IMR-90 (cell line): ENCODE data around the gene GABRD. TPM values are rescaled to one million over a fixed set of nuclear protein-coding genes. Genes with fewer than 3 reads are reported as not detected.

Experiments
- ATAC-seq: fragments of 200-7000 bp; cut with Tn5 transposase; 2 replicates; pipeline ENCODE4 v1.9.1; 2020; ENCODE audit warnings: low read depth, mild to moderate bottlenecking, moderate library complexity
- BruUV-seq: library from RNA; stranded (reverse); fragments of 400-500 nt; replicated peaks from 2 replicates; lab custom pipeline; 2021; lab: Mats Ljungman, UMichigan
- CTCF ChIA-PET: fragments of 300-600 bp; formaldehyde crosslinking; extraction: SDS; loops from one replicate; lab custom pipeline; 2021; ENCODE audit warnings: antibody characterized with exemption; lab: Yijun Ruan, JAX
- POLR2A ChIA-PET: fragments of 300-600 bp; sonication (Branson Sonifier 250); formaldehyde crosslinking; loops from one replicate; lab custom pipeline; 2022; ENCODE audit warnings: antibody characterized with exemption; ENCODE audit not compliant: unreplicated experiment; lab: Charles Lee
- DNase-seq: peaks from one replicate; pipeline ENCODE4 v3.0.0; 2013
- H2AFZ ChIP-seq: replicated peaks from 2 replicates; pipeline ENCODE3; 2013; ENCODE audit warnings: low read length, mild to moderate bottlenecking; ENCODE audit not compliant: poor library complexity
- H2AK5ac ChIP-seq: 2 replicates; pipeline ENCODE4 v1.6.1; 2013; ENCODE audit warnings: low read depth, low read length, inconsistent platforms
- H2AK9ac ChIP-seq: replicated peaks from 2 replicates; pipeline ENCODE3; 2013; ENCODE audit warnings: mild to moderate bottlenecking, low read depth, low read length, moderate library complexity; ENCODE audit not compliant: poor library complexity
- H2BK120ac ChIP-seq: 2 replicates; pipeline ENCODE4 v1.6.1; 2013; ENCODE audit warnings: low read depth, low read length, inconsistent platforms
- H2BK15ac ChIP-seq: 3 replicates; pipeline ENCODE4 v1.6.1; 2013; ENCODE audit warnings: low read depth, low read length, inconsistent platforms
- H2BK20ac ChIP-seq: 2 replicates; pipeline ENCODE4 v1.6.1; 2013; ENCODE audit warnings: low read depth, mild to moderate bottlenecking, inconsistent platforms, low read length, moderate library complexity
- H2BK5ac ChIP-seq: 2 replicates; pipeline ENCODE4 v1.6.1; 2013; ENCODE audit warnings: mild to moderate bottlenecking, low read depth, low read length, inconsistent platforms; ENCODE audit not compliant: poor library complexity, severe bottlenecking
- H3K14ac ChIP-seq: replicated peaks from 2 replicates; pipeline ENCODE4 v1.6.1; 2013; ENCODE audit warnings: low read depth, low read length, inconsistent platforms
- H3K18ac ChIP-seq: 2 replicates; pipeline ENCODE4 v1.6.1; 2013; ENCODE audit warnings: low read depth, low read length, control low read depth
- H3K23ac ChIP-seq: 2 replicates; pipeline ENCODE4 v1.6.1; 2013; ENCODE audit warnings: low read depth, low read length, inconsistent platforms
- H3K27ac ChIP-seq: 2 replicates; pipeline ENCODE4 v1.5.1; 2013; ENCODE audit warnings: mild to moderate bottlenecking, control low read depth, low read length; ENCODE audit not compliant: insufficient read depth
- H3K27me3 ChIP-seq: 2 replicates; pipeline ENCODE4 v1.6.1; 2013; ENCODE audit warnings: low read length; ENCODE audit not compliant: control insufficient read depth, insufficient read depth
- H3K36me3 ChIP-seq: 2 replicates; pipeline ENCODE4 v1.6.1; 2013; ENCODE audit warnings: low read length, mixed read lengths; ENCODE audit not compliant: control insufficient read depth, insufficient read depth
- H3K4ac ChIP-seq: 2 replicates; pipeline ENCODE4 v1.6.1; 2013; ENCODE audit warnings: low read depth, low read length, inconsistent platforms
- H3K4me1 ChIP-seq: 2 replicates; pipeline ENCODE4 v1.6.1; 2013; ENCODE audit warnings: low read length, mixed read lengths; ENCODE audit not compliant: control insufficient read depth, insufficient read depth
- H3K4me2 ChIP-seq: 2 replicates; pipeline ENCODE4 v1.6.1; 2013; ENCODE audit warnings: low read depth, mild to moderate bottlenecking, control low read depth, low read length, moderate library complexity
- H3K4me3 ChIP-seq: 2 replicates; pipeline ENCODE4 v1.5.1; 2013; ENCODE audit warnings: low read depth, mild to moderate bottlenecking, control low read depth, low read length, moderate library complexity; ENCODE audit not compliant: insufficient read depth
- H3K56ac ChIP-seq: 2 replicates; pipeline ENCODE4 v1.6.1; 2013; ENCODE audit warnings: low read length, inconsistent platforms; ENCODE audit not compliant: insufficient read depth; ENCODE audit errors: extremely low read depth
- H3K79me1 ChIP-seq, 2 experiments: 2 replicates each; pipeline ENCODE4 v1.6.1; 2013; ENCODE audit warnings: low read length in 2 of 2, inconsistent platforms in 1 of 2, low read depth in 1 of 2
- H3K9ac ChIP-seq: 2 replicates; pipeline ENCODE4 v1.6.1; 2013; ENCODE audit warnings: low read depth, low read length, control low read depth
- H3K9me1 ChIP-seq: 2 replicates; pipeline ENCODE4 v1.6.1; 2013; ENCODE audit warnings: low read length, inconsistent platforms; ENCODE audit not compliant: insufficient read depth
- H3K9me3 ChIP-seq: 2 replicates; pipeline ENCODE4 v1.6.1; 2013; ENCODE audit warnings: low read length; ENCODE audit not compliant: control insufficient read depth, insufficient read depth
- H4K20me1 ChIP-seq: 2 replicates; pipeline ENCODE4 v1.6.1; 2013; ENCODE audit warnings: low read length, inconsistent platforms; ENCODE audit not compliant: insufficient read depth
- H4K5ac ChIP-seq: 2 replicates; pipeline ENCODE4 v1.6.1; 2013; ENCODE audit warnings: mild to moderate bottlenecking, low read depth, low read length, control low read depth
- H4K8ac ChIP-seq, 2 experiments: 2 replicates each; pipeline ENCODE4 v1.6.1; 2013; ENCODE audit warnings: low read depth in 2 of 2, low read length in 2 of 2, control low read depth in 1 of 2, inconsistent platforms in 1 of 2
- H4K91ac ChIP-seq: 2 replicates; pipeline ENCODE4 v1.6.1; 2013; ENCODE audit warnings: low read depth, low read length, inconsistent platforms; ENCODE audit not compliant: insufficient read depth
- BHLHE40 ChIP-seq: fragments of 150-350 bp; IDR thresholded peaks from 2 replicates; pipeline ENCODE4 v1.6.1; 2016; ENCODE audit warnings: mild to moderate bottlenecking, low read depth, low read length
- CEBPB ChIP-seq: IDR thresholded peaks from 2 replicates; pipeline ENCODE4 v1.6.1; 2012; ENCODE audit warnings: low read depth, low read length, improper control_type of control experiment
- CHD1 ChIP-seq: IDR thresholded peaks from 2 replicates; pipeline ENCODE4 v1.6.1; 2012; ENCODE audit warnings: low read depth, low read length, improper control_type of control experiment
- MAZ ChIP-seq: IDR thresholded peaks from 2 replicates; pipeline ENCODE4 v1.6.1; 2012; ENCODE audit warnings: low read depth, mild to moderate bottlenecking, low read length, improper control_type of control experiment, moderate library complexity, borderline replicate concordance
- MXI1 ChIP-seq: IDR thresholded peaks from 2 replicates; pipeline ENCODE4 v1.6.1; 2012; ENCODE audit warnings: low read depth, mild to moderate bottlenecking, low read length, moderate library complexity, borderline replicate concordance
- NFE2L2 ChIP-seq: fragments of 150-350 bp; IDR thresholded peaks from 2 replicates; pipeline ENCODE4 v1.6.1; 2016; ENCODE audit warnings: low read depth, mild to moderate bottlenecking, low read length
- RAD21 ChIP-seq: IDR thresholded peaks from 2 replicates; pipeline ENCODE4 v1.6.1; 2012; ENCODE audit warnings: low read length, improper control_type of control experiment
- RCOR1 ChIP-seq: IDR thresholded peaks from 2 replicates; pipeline ENCODE4 v1.6.1; 2012; ENCODE audit warnings: mild to moderate bottlenecking, low read length, improper control_type of control experiment; ENCODE audit not compliant: insufficient replicate concordance
- SMC3 ChIP-seq: fragments of 150-350 bp; IDR thresholded peaks from 2 replicates; pipeline ENCODE4 v1.6.1; 2016; ENCODE audit warnings: low read depth, mild to moderate bottlenecking, antibody characterized with exemption, low read length, moderate library complexity
- WGBS, 2 experiments: methylation state at CpG; one replicate each; pipeline versions ENCODE4 v1.1.5 to v1.1.7; 2013; ENCODE audit warnings: missing lambda C conversion rate in 2 of 2; ENCODE audit not compliant: insufficient read length in 1 of 2; ENCODE audit errors: extremely low coverage in 2 of 2; 5-methylcytosine and 5-hydroxymethylcytosine counted together
- dilution Hi-C: fragments of 300-500 bp; cut with HindIII; formaldehyde crosslinking; loops from one replicate; pipeline ENCODE4 v1.14.3; 2018; ENCODE audit warnings: low sequenced_read_pairs; ENCODE audit not compliant: unreplicated experiment
- in situ Hi-C: fragments of 300-500 bp; cut with MboI; formaldehyde crosslinking; loops from 3 replicates; pipeline ENCODE4 v1.14.3; 2019; ENCODE audit warnings: low sequenced_read_pairs, inconsistent platforms, mixed read lengths
- intact Hi-C: fragments of 100-400 bp; cut with micrococcal nuclease; formaldehyde crosslinking; loops from 2 replicates; pipeline ENCODE4 v1.10.0; 2022
- polyA plus RNA-seq, 3 experiments: library from polyadenylated mRNA; depleted of rRNA; stranded (reverse); fragments of >200 nt; gene quantifications; 2 replicates each; pipeline ENCODE4 v1.2.3, GENCODE V29; 2012; ENCODE audit warnings: low replicate concordance in 1 of 3
- total RNA-seq: library from RNA; depleted of rRNA; stranded (reverse); fragments of >200 nt; gene quantifications from 2 replicates; pipeline ENCODE4 v1.2.3, GENCODE V29; 2012

GABRD gene
- total and polyA plus RNA-seq, 2 of the 4 experiments (the other 2 are of a cell fraction) = not detected

- no peak overlapping the region for H3K4me2 ChIP-seq
- no peaks in the 10 kb centered on the region for H3K9me3 ChIP-seq
- no peak overlapping the region for H3K56ac ChIP-seq
- no peak overlapping the region for H4K91ac ChIP-seq
- H3K79me1 ChIP-seq = no peaks in the 10 kb centered on the region
- no peak overlapping the region for H3K18ac ChIP-seq
- no peaks in the 10 kb centered on the region for H4K20me1 ChIP-seq
- H3K4me3 ChIP-seq = no peak overlapping the region
- no peak overlapping the region for H2BK20ac ChIP-seq
- H2BK120ac ChIP-seq = no peak overlapping the region
- in situ Hi-C loops (no loop called here), intact Hi-C loops (no loop called here), dilution Hi-C loops (no loop called here)
- H2AK9ac ChIP-seq = no peak overlapping the region
- no peak for ATAC-seq
- no peak overlapping the region for H2AK5ac ChIP-seq
- H2BK5ac ChIP-seq = no peak overlapping the region
- no TSS peak for BruUV-seq
- H3K14ac ChIP-seq = no peak overlapping the region
- H3K23ac ChIP-seq = no peak overlapping the region
- H4K8ac ChIP-seq = no peak overlapping the region
- no peaks in the 10 kb centered on the region for H3K4me1 ChIP-seq
- H3K27me3 ChIP-seq = peaks cover 42% of the 10 kb centered on the region
- no peak overlapping the region for H3K27ac ChIP-seq
- H3K36me3 ChIP-seq = no peaks in the 10 kb centered on the region
- no peak overlapping the region for H4K5ac ChIP-seq
- 0 out of 2 replicates have a peak, but pooled peaks cover 3% of the 10 kb centered on the region for H3K9me1 ChIP-seq
- H3K4ac ChIP-seq = no peak overlapping the region
- TF ChIP-seq RAD21 = no peak
- no peak for TF ChIP-seq RCOR1
- no peak for TF ChIP-seq MAZ
- no peak for TF ChIP-seq SMC3
- TF ChIP-seq MXI1 = no peak
- TF ChIP-seq CEBPB = no peak
- TF ChIP-seq BHLHE40 = no peak
- no peak for TF ChIP-seq CHD1
- no peak for TF ChIP-seq NFE2L2
- DNase-seq = no peak
- no peak overlapping the region for H3K9ac ChIP-seq
- no peak overlapping the region for H2BK15ac ChIP-seq
- H2AFZ ChIP-seq = no peak overlapping the region
- WGBS, 2 experiments = 76% methylated on average over 2 of the region's 7 CpGs; no CpG with 5 or more reads in 1 of the 2 experiments
- CTCF ChIA-PET = interaction anchor here (0.6 kb wide), 1 partner anchor 1661 kb away, joined by 4 read pairs; no protein-coding TSS in a partner anchor
- POLR2A ChIA-PET = no interaction called here
Observed at GRCh38 chr1:2000432-2000831, 18.7 kb upstream of the GABRD start.
